Nucleus accumbens (tissue), 56 donors: ENCODE results near the gene PPFIA3.
"Not testable (repeated sequence)": the region's sequence is repeated elsewhere in the genome, so short reads cannot be mapped to it uniquely, and the experiment has no call there.

Experiments used
- DNase-seq, 56 donors: peaks; one replicate each; lab custom pipeline; 2025; lab: John Stamatoyannopoulos, UW

PPFIA3 gene

GRCh38 chr19:49120868-49121267, 1.5 kb downstream of the PPFIA3 start:
- no peak for DNase-seq

DNA sequence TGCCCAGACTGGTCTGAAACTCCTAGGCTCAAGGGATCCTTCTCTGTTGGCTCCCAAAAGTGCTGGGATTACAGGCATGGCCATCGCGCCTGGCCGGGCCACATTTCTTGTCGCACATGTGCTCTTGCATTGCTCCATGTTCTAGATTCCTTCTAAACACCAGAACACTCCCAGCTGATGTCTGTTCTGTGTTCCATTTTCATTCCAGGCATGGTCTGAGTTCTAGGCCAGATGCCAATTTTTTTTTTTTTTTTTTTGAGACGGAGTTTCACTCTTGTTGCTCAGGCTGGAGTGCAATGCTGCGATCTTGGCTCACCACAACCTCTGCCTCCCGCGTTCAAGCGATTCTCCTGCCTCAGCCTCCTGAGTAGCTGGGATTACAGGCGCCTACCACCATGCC, 2.5 kb downstream of the PPFIA3 start:
- not testable (repeated sequence) for DNase-seq

DNA sequence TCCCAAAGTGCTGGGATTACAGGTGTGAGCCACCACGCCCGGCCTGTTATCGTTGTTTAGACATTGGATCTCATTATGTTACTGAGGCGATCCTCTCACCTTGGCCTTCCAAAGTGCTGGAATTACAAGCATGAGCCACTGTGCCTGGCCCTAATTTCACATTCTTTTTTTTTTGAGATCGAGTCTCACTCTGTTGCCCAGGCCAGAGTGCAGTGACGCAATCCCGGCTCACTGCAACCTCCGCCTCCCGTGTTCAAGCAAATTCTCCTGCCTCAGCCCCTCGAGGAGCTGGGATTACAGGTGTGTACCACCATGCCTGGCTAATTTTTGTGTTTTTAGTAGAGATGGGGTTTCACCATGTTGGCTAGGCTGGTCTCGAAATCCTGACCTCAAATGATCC, 3.9 kb downstream of the PPFIA3 start:
- not testable (repeated sequence) for DNase-seq

DNA sequence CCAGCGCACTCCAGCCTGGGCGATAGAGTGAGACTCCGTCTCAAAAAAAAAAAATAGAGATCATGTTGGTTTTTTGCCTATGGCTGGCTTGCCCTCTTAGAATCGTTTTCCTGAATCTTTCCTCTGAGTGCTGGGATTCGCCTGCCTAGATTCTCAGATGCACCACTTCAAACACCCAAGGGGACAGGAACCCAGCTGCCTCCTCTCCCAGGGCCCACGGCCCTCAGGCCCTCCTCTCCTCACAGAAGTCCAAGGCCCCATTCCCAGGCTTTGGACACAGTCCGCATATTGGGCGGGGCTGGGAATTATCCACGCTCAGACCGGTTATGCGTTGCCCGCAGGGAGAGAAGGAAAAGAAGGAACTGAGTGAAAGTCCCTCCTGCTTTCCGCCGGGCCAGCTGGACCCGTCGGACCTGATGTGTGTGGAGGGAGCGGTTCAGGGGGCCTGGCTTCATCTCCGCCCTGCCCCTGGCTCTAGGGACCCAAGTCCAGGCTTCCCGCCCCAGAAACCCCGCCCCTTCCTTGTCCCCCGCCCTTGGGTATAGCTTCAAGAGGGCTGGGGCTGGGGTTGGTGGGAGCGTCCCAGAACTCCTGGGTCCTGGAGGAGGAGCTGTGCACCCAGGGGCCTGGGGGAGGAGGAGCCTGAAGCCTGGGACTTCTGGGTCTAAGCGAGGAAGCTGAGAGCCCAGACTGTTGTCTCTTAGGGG, 5.8 kb downstream of the PPFIA3 start:
- DNase-seq = no peak

GRCh38 chr19:49126575-49126974, 7.2 kb downstream of the PPFIA3 start:
- DNase-seq = no peak

- not testable (repeated sequence) for DNase-seq
Observed at GRCh38 chr19:49127225-49127624, 7.9 kb downstream of the PPFIA3 start.

GRCh38 chr19:49127674-49128544, 8.6 kb downstream of the PPFIA3 start:
- peak; percentile 59 to 98 (median 94) for DNase-seq

DNA sequence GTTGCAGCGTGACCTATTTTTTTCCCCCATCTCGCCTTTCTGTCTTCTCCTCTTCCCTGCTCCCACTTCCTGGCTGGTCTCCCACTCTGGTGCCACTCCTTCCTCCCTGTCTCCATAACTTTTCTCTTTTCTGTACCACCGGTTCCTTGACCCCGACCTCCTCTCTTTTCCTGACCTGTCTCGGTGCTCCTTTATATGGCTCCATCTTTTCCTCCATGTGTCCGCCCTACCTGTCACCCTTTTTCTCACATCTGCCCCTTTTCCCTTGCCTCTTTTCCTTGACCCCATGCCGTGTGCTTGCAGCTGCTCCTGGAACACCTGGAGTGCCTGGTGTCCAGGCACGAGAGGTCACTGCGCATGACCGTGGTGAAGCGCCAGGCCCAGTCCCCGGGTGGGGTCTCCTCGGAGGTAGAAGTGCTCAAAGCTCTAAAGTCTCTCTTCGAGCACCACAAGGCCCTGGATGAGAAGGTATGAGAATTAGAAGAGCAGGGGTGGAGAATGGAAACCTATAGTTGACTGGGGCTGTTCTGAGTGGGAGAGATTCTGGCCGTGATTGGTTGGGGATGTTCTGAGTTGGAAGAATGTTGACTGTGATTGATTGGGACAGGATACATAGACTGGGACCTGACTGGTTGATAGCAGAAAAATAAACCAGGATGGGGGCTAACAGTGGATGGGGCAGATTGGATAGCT, 9.3 kb downstream of the PPFIA3 start:
- no peak for DNase-seq

- DNase-seq = no peak
Observed at GRCh38 chr19:49129238-49129583, 9.9 kb downstream of the PPFIA3 start.

DNA sequence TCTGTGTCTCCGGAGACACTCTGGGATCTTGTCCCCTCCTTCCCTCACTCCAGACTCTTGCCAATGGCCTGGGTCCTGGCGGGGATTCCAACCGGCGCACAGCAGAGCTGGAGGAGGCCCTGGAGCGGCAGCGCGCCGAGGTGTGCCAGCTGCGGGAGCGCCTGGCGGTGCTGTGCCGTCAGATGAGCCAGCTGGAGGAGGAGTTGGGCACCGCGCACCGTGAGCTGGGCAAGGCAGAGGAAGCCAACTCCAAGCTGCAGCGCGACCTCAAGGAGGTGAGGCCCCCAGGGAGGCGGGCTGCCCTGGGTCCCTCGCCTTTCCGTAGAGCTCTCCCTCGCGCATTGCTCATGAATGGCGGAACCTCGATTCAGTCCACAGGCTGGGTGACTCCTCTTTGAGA, 11.0 kb downstream of the PPFIA3 start:
- no peak for DNase-seq

DNA sequence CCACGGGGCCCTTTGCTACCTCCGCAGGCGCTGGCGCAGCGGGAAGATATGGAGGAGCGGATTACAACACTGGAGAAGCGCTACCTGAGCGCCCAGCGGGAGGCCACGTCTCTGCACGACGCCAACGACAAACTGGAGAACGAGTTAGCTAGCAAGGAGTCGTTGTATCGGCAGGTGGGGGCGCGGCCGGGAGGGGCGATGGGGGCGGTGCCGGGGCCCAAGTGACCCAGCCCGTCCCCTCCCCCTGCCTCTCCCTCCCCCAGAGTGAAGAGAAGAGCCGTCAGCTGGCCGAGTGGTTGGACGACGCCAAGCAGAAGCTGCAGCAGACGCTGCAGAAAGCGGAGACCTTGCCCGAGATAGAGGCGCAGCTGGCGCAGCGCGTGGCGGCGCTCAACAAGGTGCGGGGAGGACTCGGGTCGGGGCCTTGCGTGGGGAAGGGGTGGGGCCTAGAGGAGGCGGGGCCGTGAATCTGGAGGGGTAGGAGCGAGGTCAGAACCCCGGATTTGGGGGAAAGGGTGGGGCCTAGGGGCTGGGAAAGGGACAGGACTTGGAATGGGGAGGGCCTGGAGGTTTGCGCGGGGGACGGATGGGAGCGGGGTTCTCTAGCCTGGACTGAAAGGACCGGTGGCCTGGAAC, 13.7 kb downstream of the PPFIA3 start:
- DNase-seq = no peak

DNA sequence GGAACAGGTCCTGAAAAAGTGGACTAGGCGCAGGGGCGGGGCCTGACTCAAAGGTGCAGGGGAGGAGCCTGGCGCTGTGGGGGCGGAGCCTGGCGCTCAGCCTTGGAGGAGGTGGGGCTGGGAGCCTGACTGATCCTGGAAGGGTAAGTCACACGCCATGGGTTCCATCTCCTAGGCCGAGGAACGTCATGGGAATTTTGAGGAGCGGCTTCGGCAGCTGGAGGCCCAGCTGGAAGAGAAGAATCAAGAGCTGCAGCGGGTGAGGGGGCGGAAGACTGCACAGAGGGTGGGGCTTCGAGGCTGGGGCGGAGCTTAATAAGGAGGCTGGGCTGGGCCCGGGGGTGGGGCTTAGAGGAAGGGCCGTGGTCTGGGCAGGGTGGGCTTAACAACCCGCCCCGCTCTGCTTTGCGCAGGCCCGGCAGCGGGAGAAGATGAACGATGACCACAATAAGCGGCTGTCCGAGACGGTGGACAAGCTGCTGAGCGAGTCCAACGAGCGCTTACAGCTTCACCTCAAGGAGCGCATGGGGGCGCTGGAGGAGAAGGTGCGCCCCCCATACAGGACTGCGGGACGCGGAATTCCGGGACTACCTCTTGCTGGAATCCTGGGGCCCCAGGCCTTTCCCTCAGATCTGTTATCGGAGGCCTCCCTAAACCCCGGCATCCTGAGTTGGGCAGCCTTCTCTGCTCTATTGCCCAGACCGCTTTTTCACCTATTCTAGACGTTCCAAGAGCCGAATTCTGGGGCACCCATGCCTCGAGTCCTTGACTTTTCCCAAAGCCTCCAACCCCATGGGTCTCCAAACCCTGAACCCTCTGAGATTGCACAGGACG, 14.5 kb downstream of the PPFIA3 start:
- DNase-seq = peak in 3 of 56 donors; percentile 2 to 30 (median 20)

GRCh38 chr19:49135686-49136085, 16.3 kb downstream of the PPFIA3 start:
- DNase-seq = no peak

- DNase-seq = no peak
Observed at GRCh38 chr19:49136771-49137171, 17.4 kb downstream of the PPFIA3 start.

DNA sequence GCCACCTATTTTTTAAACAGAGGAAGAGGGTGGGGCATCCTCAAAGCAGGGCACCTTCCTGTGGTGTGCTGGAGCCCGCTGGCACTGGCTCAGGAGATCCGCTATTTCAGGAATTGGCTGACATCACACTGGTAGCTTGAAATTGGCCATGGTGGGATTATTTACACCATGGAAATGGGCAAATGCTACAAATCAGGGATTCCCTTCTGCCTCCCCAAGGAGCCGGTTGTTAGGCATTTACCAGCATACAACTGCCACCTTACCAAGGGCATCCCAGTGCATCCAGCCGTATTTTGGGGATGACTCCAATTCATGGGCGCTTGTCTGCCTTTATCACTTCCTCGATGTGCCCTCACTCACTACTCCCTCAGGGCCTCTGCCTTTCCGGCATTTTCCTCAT, 21.6 kb downstream of the PPFIA3 start:
- no peak for DNase-seq

DNA sequence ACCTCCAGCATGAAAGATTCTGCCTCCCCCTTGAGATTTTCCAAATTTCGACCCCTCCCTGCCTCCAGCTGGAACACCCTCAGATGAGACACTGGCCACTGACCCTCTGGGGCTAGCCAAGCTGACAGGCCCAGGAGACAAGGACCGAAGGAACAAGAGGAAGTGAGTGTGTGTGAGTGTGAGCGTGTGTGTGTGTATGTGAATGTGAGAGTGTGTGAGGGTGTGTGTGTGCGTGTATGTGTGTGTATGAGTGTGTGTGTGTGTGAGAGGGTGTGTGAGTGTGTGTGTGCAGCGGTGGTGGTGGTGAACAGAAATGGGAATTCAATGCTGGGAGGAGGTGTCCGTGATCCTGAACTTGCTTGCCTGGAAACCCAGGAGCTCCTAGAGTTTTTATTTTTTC, 22.0 kb downstream of the PPFIA3 start:
- no peak for DNase-seq

- peak; percentile 16 to 92 (median 79) for DNase-seq
Observed at GRCh38 chr19:49142866-49143335, 23.6 kb downstream of the PPFIA3 start.

- DNase-seq = peak in 51 of 56 donors; percentile 34 to 90 (median 68)
Observed at GRCh38 chr19:49145573-49146407, 26.4 kb downstream of the PPFIA3 start.

GRCh38 chr19:49146408-49146770, 27.0 kb downstream of the PPFIA3 start:
- peak in 11 of 56 donors; percentile 11 to 69 (median 47) for DNase-seq
